Activated CD4-positive, alpha-beta T cell treated with anti-CD3 and anti-CD28 coated beads, Interleukin-2, amount 10 ng/mL, durations not matched to agents 24 days and 14 days (primary cell): ENCODE results near the gene EIF4B. TPM values are rescaled to one million over a fixed set of nuclear protein-coding genes. Genes with fewer than 3 reads are reported as not detected.

ENCODE experiments used
- DNase-seq: peaks from one replicate; pipeline ENCODE4 v3.0.0; 2022
- H3K27ac Mint-ChIP-seq: one replicate; pipeline ENCODE4 v1.8.0; 2022; ENCODE audit warnings: mild to moderate bottlenecking, mixed read lengths
- H3K27me3 Mint-ChIP-seq: one replicate; pipeline ENCODE4 v1.8.0; 2022; ENCODE audit warnings: mixed read lengths
- H3K36me3 Mint-ChIP-seq: one replicate; pipeline ENCODE4 v1.8.0; 2022; ENCODE audit warnings: low read depth, mild to moderate bottlenecking, mixed read lengths
- H3K4me1 Mint-ChIP-seq: one replicate; pipeline ENCODE4 v1.8.0; 2021; ENCODE audit warnings: mixed read lengths
- H3K4me3 Mint-ChIP-seq: one replicate; pipeline ENCODE4 v1.8.0; 2022; ENCODE audit warnings: mild to moderate bottlenecking, moderate library complexity, mixed read lengths
- H3K9me3 Mint-ChIP-seq: one replicate; pipeline ENCODE4 v1.8.0; 2021; ENCODE audit warnings: mixed read lengths
- intact Hi-C: fragments of 100-400 bp; cut with micrococcal nuclease; formaldehyde crosslinking; loops from one replicate; pipeline ENCODE4 v1.15.1; 2023
- total RNA-seq: library from RNA; stranded (reverse); gene quantifications from 2 replicates; pipeline ENCODE4 v1.2.3, GENCODE V29; 2022

The EIF4B gene
- total RNA-seq, 1 donor from 2014 or later = 500 TPM

DNA sequence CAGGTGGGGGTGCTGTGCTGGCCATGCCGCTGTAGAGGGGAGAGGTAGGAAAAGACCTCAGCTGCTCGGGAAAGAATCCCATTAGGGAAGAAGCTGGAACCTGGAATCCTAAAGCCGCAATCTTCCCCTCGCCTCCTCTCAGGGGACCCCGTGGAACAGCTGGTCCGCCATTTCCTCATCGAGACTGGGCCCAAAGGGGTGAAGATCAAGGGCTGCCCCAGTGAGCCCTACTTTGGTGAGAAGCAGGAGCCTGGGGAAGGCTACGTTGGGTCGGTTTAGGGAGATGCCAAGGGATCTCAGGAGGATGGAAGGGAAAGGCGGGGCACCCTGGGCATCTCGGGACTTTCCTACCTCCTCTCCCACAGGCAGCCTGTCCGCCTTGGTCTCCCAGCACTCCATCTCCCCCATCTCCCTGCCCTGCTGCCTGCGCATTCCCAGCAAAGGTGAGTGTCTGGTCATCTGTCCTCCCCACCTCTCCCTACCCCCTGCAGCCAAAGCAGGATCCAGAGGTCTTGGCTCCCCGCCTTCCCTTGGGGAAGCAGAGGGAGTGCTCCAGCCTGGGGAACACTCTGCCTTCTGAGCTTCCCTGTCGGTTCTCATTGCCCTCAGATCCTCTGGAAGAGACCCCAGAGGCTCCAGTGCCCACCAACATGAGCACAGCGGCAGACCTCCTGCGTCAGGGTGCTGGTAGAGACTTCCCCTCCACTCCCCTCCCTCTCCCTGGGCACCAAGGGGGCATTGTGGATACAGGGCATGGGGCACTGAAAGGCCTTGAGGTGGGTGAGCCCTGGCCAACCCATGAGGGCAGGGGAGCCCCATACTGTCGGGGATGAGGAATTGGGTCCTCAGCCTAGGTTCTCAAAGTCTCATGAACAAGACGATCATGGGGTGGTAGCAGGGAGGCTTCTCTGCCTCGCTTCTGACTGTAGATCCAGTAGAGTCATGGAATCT is 56.0 kb downstream of the EIF4B start:
- intact Hi-C loops = no loop called here
- H3K36me3 Mint-ChIP-seq = peaks cover 20% of the 10 kb centered on the region
- H3K4me3 Mint-ChIP-seq = no peak overlapping the region
- H3K4me1 Mint-ChIP-seq = peaks cover 8% of the 10 kb centered on the region
- no peaks in the 10 kb centered on the region for H3K9me3 Mint-ChIP-seq
- DNase-seq = no peak
- H3K27me3 Mint-ChIP-seq = no peaks in the 10 kb centered on the region
- H3K27ac Mint-ChIP-seq = no peak overlapping the region

DNA sequence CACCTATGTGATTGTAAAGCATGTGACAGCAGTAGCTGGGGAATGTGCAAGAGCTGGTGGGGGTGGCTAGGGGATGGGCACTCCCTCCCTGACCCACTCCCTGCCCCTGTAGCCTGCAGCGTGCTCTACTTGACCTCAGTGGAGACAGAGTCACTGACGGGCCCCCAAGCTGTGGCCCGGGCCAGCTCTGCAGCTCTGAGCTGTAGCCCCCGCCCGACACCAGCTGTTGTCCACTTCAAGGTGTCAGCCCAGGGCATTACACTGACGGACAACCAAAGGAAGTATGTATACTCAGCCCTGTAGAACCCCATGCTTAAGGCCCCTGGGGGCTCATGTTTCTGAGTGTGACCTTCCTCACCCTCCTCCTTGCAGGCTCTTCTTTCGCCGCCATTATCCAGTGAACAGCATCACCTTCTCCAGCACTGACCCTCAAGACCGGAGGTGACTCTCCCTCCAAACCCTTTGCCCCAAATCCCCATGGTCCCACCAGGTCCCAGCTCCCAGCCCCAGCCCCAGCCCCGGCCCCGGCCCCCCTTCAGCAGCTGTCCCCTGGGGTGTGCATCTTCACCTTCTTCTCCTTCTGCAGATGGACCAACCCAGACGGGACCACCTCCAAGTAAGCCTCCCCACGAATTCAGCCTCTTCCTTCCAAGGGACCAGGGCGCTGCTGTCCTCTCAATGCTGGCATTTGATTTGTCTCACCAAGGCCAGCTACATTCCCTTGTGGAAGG is 56.9 kb downstream of the EIF4B start:
- no peak overlapping the region for H3K4me3 Mint-ChIP-seq
- H3K4me1 Mint-ChIP-seq = peaks cover 8% of the 10 kb centered on the region
- H3K27me3 Mint-ChIP-seq = no peaks in the 10 kb centered on the region
- H3K27ac Mint-ChIP-seq = no peak overlapping the region
- intact Hi-C loops = no loop called here
- H3K36me3 Mint-ChIP-seq = peaks cover 20% of the 10 kb centered on the region
- DNase-seq = no peak
- H3K9me3 Mint-ChIP-seq = no peaks in the 10 kb centered on the region

- Mint-ChIP-seq H3K27me3 (no peaks in the 10 kb centered on the region), H3K27ac (no peak overlapping the region), H3K36me3 (peaks cover 20% of the 10 kb centered on the region), H3K9me3 (no peaks in the 10 kb centered on the region), H3K4me3 (no peak overlapping the region), H3K4me1 (peaks cover 8% of the 10 kb centered on the region)
- intact Hi-C loops = no loop called here
- DNase-seq = no peak
Observed at GRCh38 chr12:53063708-53064612, 57.7 kb downstream of the EIF4B start.

GRCh38 chr12:53064613-53065436 is 58.6 kb downstream of the EIF4B start:
- intact Hi-C loops = no loop called here
- DNase-seq = no peak
- Mint-ChIP-seq H3K4me3 (no peak overlapping the region), H3K4me1 (peaks cover 8% of the 10 kb centered on the region), H3K9me3 (no peaks in the 10 kb centered on the region), H3K36me3 (peaks cover 24% of the 10 kb centered on the region), H3K27me3 (no peaks in the 10 kb centered on the region), H3K27ac (no peak overlapping the region)

DNA sequence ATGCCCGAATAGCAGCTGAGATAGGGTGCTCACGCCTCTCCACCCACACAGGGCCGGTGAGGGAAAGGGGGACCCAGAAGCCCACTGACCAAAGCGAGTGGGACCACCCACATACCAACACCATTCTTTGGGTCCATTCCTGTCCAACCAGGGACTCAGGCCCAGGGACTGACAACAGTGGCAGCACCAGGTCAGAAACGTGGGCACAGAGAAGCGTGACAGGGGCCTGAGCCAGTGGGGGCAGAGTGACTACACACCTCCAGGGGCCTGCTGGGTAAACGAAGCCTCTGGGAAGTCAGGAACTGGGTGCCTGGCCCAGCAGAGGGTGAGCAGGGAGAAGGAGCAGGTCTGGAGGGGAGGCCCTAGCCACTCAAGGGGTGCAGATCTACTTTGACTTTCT is 59.2 kb downstream of the EIF4B start:
- Mint-ChIP-seq H3K27me3 (no peaks in the 10 kb centered on the region), H3K4me3 (no peak overlapping the region), H3K4me1 (peaks cover 8% of the 10 kb centered on the region), H3K36me3 (peaks cover 28% of the 10 kb centered on the region), H3K9me3 (no peaks in the 10 kb centered on the region), H3K27ac (no peak overlapping the region)
- intact Hi-C loops = no loop called here
- no peak for DNase-seq

- Mint-ChIP-seq H3K4me1 (peaks cover 8% of the 10 kb centered on the region), H3K36me3 (peaks cover 32% of the 10 kb centered on the region), H3K27ac (peak overlapping the region; percentile 9), H3K4me3 (no peak overlapping the region), H3K27me3 (no peaks in the 10 kb centered on the region), H3K9me3 (no peaks in the 10 kb centered on the region)
- peak; percentile 91 for DNase-seq
- intact Hi-C loops = loop anchor here (1.0 kb wide), 1 partner anchor 33 kb away; no protein-coding TSS in a partner anchor
Observed at GRCh38 chr12:53065975-53066931, 60.0 kb downstream of the EIF4B start.

- H3K4me3 Mint-ChIP-seq = no peak overlapping the region
- intact Hi-C loops = no loop called here
Observed at GRCh38 chr12:53067074-53067992, 61.1 kb downstream of the EIF4B start.

DNA sequence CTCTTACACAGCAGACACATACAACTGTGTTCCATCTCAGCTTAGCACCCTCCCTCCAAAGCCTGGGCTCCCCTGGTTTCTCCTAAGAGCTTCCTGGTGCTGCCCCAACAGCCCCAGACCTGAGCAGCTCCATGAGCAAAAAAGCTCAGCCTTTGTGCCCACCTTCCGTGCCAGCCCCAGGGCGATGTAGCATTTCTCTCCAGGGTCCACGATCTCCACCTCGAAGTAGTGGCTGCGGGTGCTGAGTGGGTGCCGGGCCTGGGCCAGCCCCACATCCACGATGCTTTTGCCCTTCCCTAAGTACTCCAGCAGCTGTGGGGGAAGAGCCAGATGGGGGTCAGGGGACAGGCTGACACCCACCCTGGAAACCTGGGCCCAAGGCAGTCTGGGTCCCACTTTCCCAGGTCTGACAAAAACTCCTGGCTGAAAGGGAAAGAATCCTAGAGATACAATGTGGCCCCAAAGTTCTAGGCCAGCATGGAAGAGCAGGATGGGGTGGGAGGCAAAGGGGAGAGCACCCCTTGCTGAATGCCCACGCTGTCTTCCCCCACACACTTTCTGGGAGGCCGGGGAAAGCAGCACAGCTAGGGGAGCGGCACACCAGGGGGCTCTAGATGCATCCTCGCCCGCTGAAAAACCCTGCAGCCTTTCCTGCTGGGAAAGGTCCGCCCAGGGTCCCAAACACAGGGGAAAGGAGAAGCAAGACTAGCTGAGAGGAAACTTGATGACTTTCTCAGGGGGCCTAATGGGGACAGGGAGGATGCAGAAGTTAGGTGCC is 61.9 kb downstream of the EIF4B start:
- Mint-ChIP-seq H3K4me3 (no peak overlapping the region), H3K36me3 (peaks cover 37% of the 10 kb centered on the region), H3K27me3 (no peaks in the 10 kb centered on the region), H3K4me1 (peaks cover 10% of the 10 kb centered on the region), H3K9me3 (no peaks in the 10 kb centered on the region), H3K27ac (no peak overlapping the region)
- intact Hi-C loops = no loop called here
- DNase-seq = no peak

More at GRCh38 chr12:53067074-53067992, 61.1 kb downstream of the EIF4B start:
- Mint-ChIP-seq H3K27me3 (no peaks in the 10 kb centered on the region), H3K27ac (no peak overlapping the region), H3K36me3 (peaks cover 32% of the 10 kb centered on the region), H3K9me3 (no peaks in the 10 kb centered on the region), H3K4me1 (peaks cover 10% of the 10 kb centered on the region)
- no peak for DNase-seq

- no peak overlapping the region for H3K4me3 Mint-ChIP-seq
- intact Hi-C loops = no loop called here
- no peaks in the 10 kb centered on the region for H3K27me3 Mint-ChIP-seq
- peaks cover 40% of the 10 kb centered on the region for H3K36me3 Mint-ChIP-seq
- no peak overlapping the region for H3K27ac Mint-ChIP-seq
- H3K9me3 Mint-ChIP-seq = no peaks in the 10 kb centered on the region
- no peak for DNase-seq
- H3K4me1 Mint-ChIP-seq = peaks cover 10% of the 10 kb centered on the region
Observed at GRCh38 chr12:53068811-53069585, 62.7 kb downstream of the EIF4B start.

DNA sequence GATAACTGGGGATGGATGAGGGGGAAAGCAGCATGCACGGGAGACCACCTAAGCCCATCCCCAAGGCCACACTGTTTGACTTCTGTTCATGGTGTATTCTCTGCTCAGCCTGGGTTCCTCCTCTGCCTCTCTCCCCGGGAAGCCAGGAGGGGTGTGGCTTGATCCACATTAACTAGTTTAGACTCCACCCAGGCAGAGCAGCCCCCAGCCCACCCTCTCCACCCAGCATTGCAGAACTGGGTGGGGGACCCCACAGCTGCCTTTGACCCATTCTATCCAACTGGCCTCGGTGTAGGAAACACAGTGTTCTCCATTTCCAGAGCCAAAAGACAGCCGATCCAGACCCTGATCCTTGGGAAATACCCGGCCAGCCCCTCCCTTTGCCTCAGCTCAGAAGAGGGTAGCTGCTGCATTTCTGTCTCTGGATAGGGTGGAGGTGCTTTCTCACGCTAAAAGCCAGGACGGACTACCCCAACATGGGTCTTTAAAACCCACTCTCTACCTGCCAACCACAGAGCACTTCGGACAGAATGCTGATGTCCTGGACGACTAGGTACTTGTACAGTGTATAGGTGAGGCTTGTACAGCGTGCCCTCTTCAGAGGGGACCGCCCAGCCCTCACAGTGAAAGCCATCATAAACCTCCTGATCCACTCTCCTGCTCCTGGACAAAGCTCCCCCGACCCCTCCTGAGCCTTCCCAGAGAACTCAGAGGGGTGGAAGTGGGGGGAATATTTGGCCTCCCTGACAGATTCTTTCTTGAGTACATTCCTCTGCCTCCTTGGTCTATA is 63.6 kb downstream of the EIF4B start:
- peaks cover 41% of the 10 kb centered on the region for H3K36me3 Mint-ChIP-seq
- no peaks in the 10 kb centered on the region for H3K27me3 Mint-ChIP-seq
- H3K27ac Mint-ChIP-seq = no peak overlapping the region
- H3K4me1 Mint-ChIP-seq = peaks cover 12% of the 10 kb centered on the region
- intact Hi-C loops = no loop called here
- H3K9me3 Mint-ChIP-seq = no peaks in the 10 kb centered on the region
- DNase-seq = no peak
- no peak overlapping the region for H3K4me3 Mint-ChIP-seq
